Liver (tissue), 9 donors: Measurements from ENCODE around the gene UBE3C. TPM values are rescaled to one million over a fixed set of nuclear protein-coding genes. Genes with fewer than 3 reads are reported as not detected.
"Not testable (repeated sequence)": the region's sequence is repeated elsewhere in the genome, so short reads cannot be mapped to it uniquely, and the experiment has no call there.

Experiments
- DNase-seq: peaks from one replicate; pipeline ENCODE4 v3.0.0-alpha.2; 2017; ENCODE audit warnings: low spot score
- H3K27ac ChIP-seq, 2 donors: one replicate each; pipeline ENCODE4 v1.7.0; 2013; ENCODE audit warnings: inconsistent platforms in 2 of 2, low read length in 2 of 2, control low read depth in 1 of 2, low read depth in 1 of 2, mild to moderate bottlenecking in 1 of 2
- H3K27me3 ChIP-seq, 4 donors: one replicate each; pipeline versions ENCODE4 v1.6.1 to v1.7.0; 2013; ENCODE audit warnings: low read length in 3 of 4, inconsistent platforms in 1 of 4, mild to moderate bottlenecking in 1 of 4, moderate library complexity in 1 of 4; ENCODE audit not compliant: control insufficient read depth in 4 of 4, insufficient read depth in 4 of 4
- H3K36me3 ChIP-seq, 4 donors: one replicate each; pipeline versions ENCODE4 v1.6.1 to v1.7.0; 2013; ENCODE audit warnings: low read length in 3 of 4, mild to moderate bottlenecking in 3 of 4, low read depth in 1 of 4, moderate library complexity in 1 of 4; ENCODE audit not compliant: control insufficient read depth in 4 of 4, insufficient read depth in 3 of 4
- H3K4me1 ChIP-seq, 4 donors: one replicate each; pipeline versions ENCODE4 v1.6.1 to v1.7.0; 2013; ENCODE audit warnings: low read length in 3 of 4, mild to moderate bottlenecking in 3 of 4, moderate library complexity in 1 of 4; ENCODE audit not compliant: control insufficient read depth in 4 of 4, insufficient read depth in 4 of 4
- H3K4me3 ChIP-seq, 3 donors: one replicate each; pipeline versions ENCODE4 v1.6.1 to v1.7.0; 2013; ENCODE audit warnings: low read length in 3 of 3, control low read depth in 1 of 3, low read depth in 1 of 3, mild to moderate bottlenecking in 1 of 3
- H3K9ac ChIP-seq, 2 donors: one replicate each; pipeline ENCODE4 v1.7.0; 2013; ENCODE audit warnings: low read length in 2 of 2, mild to moderate bottlenecking in 2 of 2, moderate library complexity in 2 of 2, control low read depth in 1 of 2, low read depth in 1 of 2
- H3K9me3 ChIP-seq, 4 donors: one replicate each; pipeline versions ENCODE4 v1.6.1 to v1.7.0; 2013; ENCODE audit warnings: low read length in 3 of 4; ENCODE audit not compliant: control insufficient read depth in 4 of 4
- ATF3 ChIP-seq: IDR thresholded peaks from 2 replicates; pipeline ENCODE4 v1.6.1; 2016; ENCODE audit warnings: antibody characterized with exemption
- CTCF ChIP-seq: fragments of 150-350 bp; IDR thresholded peaks from 2 replicates; pipeline ENCODE4 v1.5.1; 2017; ENCODE audit warnings: improper control_type of control experiment, low read depth, low read length; ENCODE audit not compliant: missing input control
- EGR1 ChIP-seq, 2 donors: IDR thresholded peaks; 2 replicates each; pipeline ENCODE4 v1.6.1; 2016 to 2018; ENCODE audit warnings: antibody characterized with exemption in 2 of 2, low read depth in 2 of 2
- NR2F2 ChIP-seq: IDR thresholded peaks from 2 replicates; pipeline ENCODE4 v1.6.1; 2016; ENCODE audit warnings: antibody characterized with exemption
- RAD21 ChIP-seq, 2 donors: IDR thresholded peaks; 2 replicates each; pipeline ENCODE4 v1.6.1; 2016; ENCODE audit warnings: antibody characterized with exemption in 2 of 2, mild to moderate bottlenecking in 2 of 2
- SP1 ChIP-seq: IDR thresholded peaks from 2 replicates; pipeline ENCODE4 v1.6.1; 2018; ENCODE audit warnings: antibody characterized with exemption, mild to moderate bottlenecking
- TAF1 ChIP-seq: conservative IDR thresholded peaks from 2 replicates; pipeline ENCODE4 v1.6.1; 2016; ENCODE audit warnings: antibody characterized with exemption, mild to moderate bottlenecking
- WGBS: extraction: QIAGEN DNeasy Blood & Tissue Kit; methylation state at CpG from one replicate; pipeline ENCODE4 v1.1.7; 2013; 5-methylcytosine and 5-hydroxymethylcytosine counted together
- polyA plus RNA-seq, 2 donors: library from polyadenylated mRNA; stranded (reverse) in 1 of 2; unstranded in 1 of 2; fragments of 200-250 nt in 1 of 2; fragments of >200 nt in 1 of 2; fragmentation: Nextera tagmentation in 1 of 2; extraction: Ambion mirVana in 1 of 2; gene quantifications; one replicate each; pipeline versions ENCODE4 v1.2.1 to v1.2.3, GENCODE V29; 2013 to 2015
- total RNA-seq, 2 donors: library from RNA; depleted of rRNA; stranded (reverse); fragments of >200 nt; gene quantifications; one replicate each; pipeline ENCODE4 v1.2.3, GENCODE V29; 2014
- TF ChIP-seq, protein P1 (sequence below): IDR thresholded peaks from 2 replicates; pipeline ENCODE4 v1.6.1; 2016; ENCODE audit warnings: antibody characterized with exemption
- donor health status: healthy.
- donor health status: healthy.
- donor health status: healthy.
- donor health status: healthy.
- donor health status: healthy.

Gene UBE3C
- total and polyA plus RNA-seq, 4 donors: 10.3 to 61.8 (median 33.9) TPM

DNA sequence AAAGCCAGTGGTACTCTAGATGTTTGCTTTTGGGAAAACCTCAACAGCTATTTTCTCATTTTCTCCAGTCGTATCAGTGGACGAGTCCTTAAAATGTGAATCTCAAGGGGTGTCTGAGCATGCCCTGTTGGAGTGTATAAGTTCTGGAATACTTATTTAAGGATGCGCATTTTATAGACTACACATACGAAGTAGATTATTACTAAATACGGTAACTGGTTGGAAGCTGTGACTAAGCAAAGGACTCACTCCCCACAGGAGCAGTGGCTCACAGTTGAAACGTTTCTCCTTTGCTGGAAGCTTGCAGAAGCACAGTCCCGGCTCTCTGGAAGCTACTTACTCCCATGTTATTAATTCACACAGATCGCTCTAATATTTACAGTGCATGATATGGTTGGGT is 107.3 kb downstream of the UBE3C start:
- Histone ChIP-seq H3K9ac (no peak overlapping the region), H3K27me3 (no peaks in the 10 kb centered on the region), H3K27ac (no peak overlapping the region), H3K9me3 (no peaks in the 10 kb centered on the region), H3K4me1 (no peaks in the 10 kb centered on the region), H3K36me3 (peaks cover 6 to 20% (median 11%) of the 10 kb centered on the region in 4 donors), H3K4me3 (no peak overlapping the region)
- DNase-seq: no peak
- TF ChIP-seq, protein P1, sequence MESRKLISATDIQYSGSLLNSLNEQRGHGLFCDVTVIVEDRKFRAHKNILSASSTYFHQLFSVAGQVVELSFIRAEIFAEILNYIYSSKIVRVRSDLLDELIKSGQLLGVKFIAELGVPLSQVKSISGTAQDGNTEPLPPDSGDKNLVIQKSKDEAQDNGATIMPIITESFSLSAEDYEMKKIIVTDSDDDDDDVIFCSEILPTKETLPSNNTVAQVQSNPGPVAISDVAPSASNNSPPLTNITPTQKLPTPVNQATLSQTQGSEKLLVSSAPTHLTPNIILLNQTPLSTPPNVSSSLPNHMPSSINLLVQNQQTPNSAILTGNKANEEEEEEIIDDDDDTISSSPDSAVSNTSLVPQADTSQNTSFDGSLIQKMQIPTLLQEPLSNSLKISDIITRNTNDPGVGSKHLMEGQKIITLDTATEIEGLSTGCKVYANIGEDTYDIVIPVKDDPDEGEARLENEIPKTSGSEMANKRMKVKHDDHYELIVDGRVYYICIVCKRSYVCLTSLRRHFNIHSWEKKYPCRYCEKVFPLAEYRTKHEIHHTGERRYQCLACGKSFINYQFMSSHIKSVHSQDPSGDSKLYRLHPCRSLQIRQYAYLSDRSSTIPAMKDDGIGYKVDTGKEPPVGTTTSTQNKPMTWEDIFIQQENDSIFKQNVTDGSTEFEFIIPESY: no peak
- TF ChIP-seq SP1 (no peak), NR2F2 (no peak), EGR1 (IDR thresholded peaks at IDR 0.05; ENCODE audit: low read depth in 2 of 2) (no peak), TAF1 (no peak)
- WGBS: 96% methylated on average over 8 of the region's 8 CpGs

GRCh38 chr7:157248659-157249058 is 109.9 kb downstream of the UBE3C start:
- peaks cover 0 to 2% (median 0%) of the 10 kb centered on the region in 4 donors for H3K4me1 ChIP-seq
- no peak overlapping the region for H3K4me3 ChIP-seq
- peaks cover 6 to 22% (median 11%) of the 10 kb centered on the region in 4 donors for H3K36me3 ChIP-seq
- no peaks in the 10 kb centered on the region for H3K9me3 ChIP-seq
- 96% methylated on average over 14 of the region's 14 CpGs for WGBS
- DNase-seq: no peak
- H3K9ac ChIP-seq: no peak overlapping the region
- no peak for TF ChIP-seq ATF3
- no peak overlapping the region for H3K27ac ChIP-seq
- no peaks in the 10 kb centered on the region for H3K27me3 ChIP-seq

DNA sequence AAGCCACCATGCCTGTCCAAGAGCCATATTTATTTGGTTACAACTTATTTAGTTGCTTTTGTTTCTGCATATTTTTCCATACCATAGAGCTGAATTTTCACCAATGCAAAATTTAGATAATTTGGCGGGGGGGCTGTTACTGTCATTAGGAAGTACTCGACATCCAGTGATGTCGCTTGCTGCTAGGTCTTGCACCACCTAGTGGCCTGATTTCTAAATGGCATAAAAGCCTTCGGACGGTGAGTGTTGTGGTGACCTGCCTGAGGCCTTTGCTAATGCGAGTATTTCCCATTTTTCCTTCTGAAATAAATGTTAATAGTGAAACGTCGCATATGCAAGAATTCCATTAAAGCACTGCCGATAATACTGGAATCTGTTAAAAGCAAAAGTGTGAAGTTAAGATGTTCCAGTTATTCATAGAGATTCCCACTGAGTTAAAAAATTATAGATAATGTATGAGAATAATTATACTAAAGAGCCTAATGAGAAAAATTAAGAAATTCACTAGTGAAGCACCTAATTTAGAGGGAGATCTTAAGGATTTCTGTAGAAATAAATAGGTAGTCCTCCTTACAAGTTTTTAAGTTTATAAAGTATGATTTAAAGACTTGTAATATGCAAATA is 112.0 kb downstream of the UBE3C start:
- TF ChIP-seq RAD21 (IDR thresholded peaks at IDR 0.05) (peak; percentile 55 to 72), CTCF (peak; percentile 58), TAF1 (no peak), ATF3 (peak; percentile 11), SP1 (no peak)

GRCh38 chr7:157251817-157252216 is 113.1 kb downstream of the UBE3C start:
- not testable (repeated sequence) for H3K9ac ChIP-seq, H3K4me1 ChIP-seq, H3K27me3 ChIP-seq, H3K9me3 ChIP-seq, H3K27ac ChIP-seq, H3K4me3 ChIP-seq, DNase-seq
- 92% methylated on average over 6 of the region's 6 CpGs for WGBS
- peaks cover 11 to 40% (median 18%) of the 10 kb centered on the region in 4 donors for H3K36me3 ChIP-seq

More for the DNA sequence above, 112.0 kb downstream of the UBE3C start:
- H3K4me1 ChIP-seq: peaks cover 0 to 2% (median 0%) of the 10 kb centered on the region in 4 donors
- no peak overlapping the region for H3K4me3 ChIP-seq
- no peaks in the 10 kb centered on the region for H3K9me3 ChIP-seq
- H3K36me3 ChIP-seq: peaks cover 6 to 31% (median 14%) of the 10 kb centered on the region in 4 donors
- no peaks in the 10 kb centered on the region for H3K27me3 ChIP-seq
- WGBS: 46% methylated on average over 9 of the region's 9 CpGs
- H3K27ac ChIP-seq: no peak overlapping the region
- peak; percentile 46 for DNase-seq
- H3K9ac ChIP-seq: no peak overlapping the region
